ENCODE measurements around the gene NALCN. TPM values are rescaled to one million over a fixed set of nuclear protein-coding genes. Genes with fewer than 3 reads are reported as not detected.

NALCN gene
- total RNA-seq, 1 donor from 2014 or later, result 1.1 TPM

DNA sequence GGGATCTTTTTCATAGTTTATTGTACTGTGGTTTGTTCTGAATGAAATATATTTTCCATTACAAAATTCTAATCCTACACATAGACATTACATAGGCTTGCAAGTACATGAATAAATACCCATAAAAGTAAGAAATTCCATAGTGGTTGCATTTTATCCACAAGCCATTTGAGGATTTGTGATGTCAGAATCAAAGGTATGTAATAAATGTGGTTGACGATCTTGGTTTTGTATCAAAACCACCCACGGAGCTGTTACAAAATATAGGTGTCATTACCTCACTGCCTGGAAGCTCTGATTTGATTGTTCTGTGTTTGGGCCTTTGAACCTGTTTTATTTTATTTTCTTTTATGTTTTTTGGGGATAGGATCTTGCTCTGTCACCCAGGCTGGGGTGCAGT lies 125.1 kb downstream of the NALCN start:
- DNase-seq (ENCODE audit: low spot score), result no peak

DNA sequence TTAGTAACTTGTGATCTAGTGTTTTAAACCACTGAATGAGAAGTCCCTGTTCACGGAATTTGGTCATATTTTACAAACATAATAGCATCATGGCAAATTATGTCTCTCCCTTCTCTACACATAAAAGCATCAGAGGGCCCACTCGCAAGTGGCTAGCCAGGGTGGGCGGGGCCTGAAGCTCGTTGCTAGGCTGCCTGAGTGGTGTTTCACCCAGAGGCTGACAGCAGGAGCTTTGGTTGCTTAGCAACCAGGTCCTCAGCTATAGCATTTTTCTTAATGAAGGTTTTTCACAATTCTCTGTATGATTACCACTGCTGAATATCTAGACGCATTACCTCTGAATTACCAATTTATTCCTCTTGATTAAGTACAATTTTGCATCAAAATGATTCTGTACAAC lies 126.5 kb downstream of the NALCN start:
- no peak for DNase-seq (ENCODE audit: low spot score)

DNA sequence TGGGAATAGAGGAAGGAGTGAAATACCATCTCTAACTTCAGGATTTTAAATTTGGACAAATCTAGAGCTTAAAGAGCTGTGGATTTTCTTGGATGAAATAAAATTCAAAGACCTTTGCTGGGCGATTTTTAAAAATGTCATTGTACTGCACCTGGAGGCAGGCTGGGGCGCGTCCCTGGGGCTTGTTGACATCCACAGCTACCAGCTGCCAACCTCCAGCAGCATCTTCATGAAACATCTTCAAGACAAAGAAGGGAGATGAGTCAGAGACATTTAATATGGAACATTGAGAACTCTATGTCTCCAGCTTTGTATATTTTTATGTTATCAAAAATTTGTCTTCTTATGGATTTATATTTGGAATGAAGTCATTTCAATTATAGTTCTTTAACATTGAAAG lies 132.5 kb downstream of the NALCN start:
- DNase-seq (ENCODE audit: low spot score), result no peak

GRCh38 chr13:101272886-101273285 lies 143.4 kb downstream of the NALCN start:
- DNase-seq (ENCODE audit: low spot score), result no peak

- no peak for DNase-seq (ENCODE audit: low spot score)
These were observed 144.5 kb downstream of the NALCN start for GRCh38 chr13:101271681-101272245.

DNA sequence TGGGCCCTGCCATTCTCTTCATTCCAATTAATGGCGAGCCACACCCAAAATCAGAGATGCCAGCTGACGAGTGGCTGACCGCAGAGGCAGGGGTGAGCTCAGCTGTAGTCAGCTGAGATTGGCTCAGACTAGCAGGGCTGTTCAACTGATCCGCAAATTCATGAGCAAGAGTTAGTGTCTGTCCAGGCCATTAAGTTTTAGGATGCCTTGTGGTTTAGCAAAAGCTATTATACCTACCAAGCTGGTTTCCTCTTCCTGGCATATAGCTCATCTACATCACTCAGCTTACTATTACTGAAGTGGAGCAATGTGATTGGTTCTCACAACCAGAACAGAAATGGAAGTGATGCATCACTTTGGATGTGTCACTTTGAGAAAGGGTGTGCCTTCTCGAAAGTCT lies 148.7 kb downstream of the NALCN start:
- no peak for DNase-seq (ENCODE audit: low spot score)

DNA sequence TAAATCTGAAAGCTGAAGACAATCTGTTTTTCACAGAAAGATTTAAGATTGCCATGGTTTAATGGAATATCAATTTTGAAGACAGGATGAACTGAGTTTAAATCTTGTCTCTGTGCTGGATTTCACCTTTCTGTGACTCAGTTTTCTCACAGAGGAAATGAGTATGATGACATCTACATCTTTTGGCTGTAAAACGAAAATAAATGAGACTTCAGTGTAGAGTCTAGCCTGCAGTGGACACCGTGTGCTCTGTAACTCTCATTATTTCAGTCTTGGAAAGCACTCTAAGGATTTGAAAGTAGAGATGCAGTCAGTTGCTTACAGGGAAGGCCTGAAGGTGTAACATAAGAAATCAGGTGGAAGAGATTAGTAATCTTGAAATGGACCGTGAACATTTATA lies 150.4 kb downstream of the NALCN start:
- no peak for DNase-seq (ENCODE audit: low spot score)

DNA sequence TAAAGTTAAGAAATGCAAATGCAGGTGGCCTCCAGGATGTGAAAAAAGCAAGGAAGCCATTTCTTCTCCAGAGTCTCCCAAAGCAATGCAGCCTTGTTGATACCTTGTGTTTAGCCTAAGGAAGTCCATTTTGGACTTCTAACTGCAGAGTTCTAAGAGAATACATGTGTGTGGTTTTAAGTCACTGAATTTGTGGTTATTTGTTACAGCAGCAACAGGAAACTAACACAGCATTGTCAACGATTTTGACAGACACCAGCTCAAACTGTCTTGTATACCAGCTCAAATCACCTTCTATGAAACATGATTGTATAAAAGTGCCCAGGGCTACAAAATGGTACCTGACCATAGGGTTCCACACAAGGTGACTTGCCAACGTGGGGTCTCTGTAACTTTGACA lies 151.4 kb downstream of the NALCN start:
- no peak for DNase-seq (ENCODE audit: low spot score)

- DNase-seq (ENCODE audit: low spot score), result no peak
These were observed 154.0 kb downstream of the NALCN start for GRCh38 chr13:101262306-101262705.

GRCh38 chr13:101258509-101258908 lies 157.8 kb downstream of the NALCN start:
- DNase-seq (ENCODE audit: low spot score), result no peak

GRCh38 chr13:101258071-101258470 lies 158.2 kb downstream of the NALCN start:
- DNase-seq (ENCODE audit: low spot score), result no peak

DNA sequence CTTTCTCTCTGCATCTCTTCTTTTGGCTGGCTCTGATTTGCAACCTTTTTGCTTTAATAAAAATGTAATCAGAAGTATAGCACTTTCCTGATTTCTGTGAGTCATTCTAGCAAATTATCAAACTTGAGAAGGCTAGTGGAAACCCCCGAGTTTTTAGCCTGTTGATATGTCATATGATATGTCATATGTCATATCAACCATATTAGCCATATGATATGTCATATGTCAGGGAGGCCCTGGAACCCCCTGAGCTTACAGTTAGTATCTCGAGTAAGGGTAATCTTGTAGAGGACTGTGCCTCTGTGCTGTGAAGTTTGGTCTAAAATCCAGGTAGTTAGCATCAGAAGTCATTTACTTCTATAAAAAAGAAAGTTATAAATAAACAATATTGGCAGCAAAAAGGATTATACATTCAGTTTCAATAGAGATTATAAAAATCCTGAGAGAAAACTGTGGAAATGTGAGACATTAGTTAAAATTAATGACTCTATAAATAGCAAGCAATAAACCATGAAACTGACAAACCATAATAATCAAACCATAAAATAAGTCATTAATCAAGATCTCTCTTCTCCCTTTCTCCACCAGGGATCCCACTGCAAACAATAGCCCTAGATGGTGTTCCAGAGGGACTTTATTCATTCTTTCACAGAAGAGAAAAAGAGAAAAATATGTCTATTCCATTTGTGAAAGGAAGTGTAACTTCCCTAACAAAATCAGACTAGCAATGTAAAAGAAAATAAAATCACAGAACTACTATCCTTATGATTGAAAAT lies 167.4 kb downstream of the NALCN start:
- DNase-seq (ENCODE audit: low spot score), result no peak

DNA sequence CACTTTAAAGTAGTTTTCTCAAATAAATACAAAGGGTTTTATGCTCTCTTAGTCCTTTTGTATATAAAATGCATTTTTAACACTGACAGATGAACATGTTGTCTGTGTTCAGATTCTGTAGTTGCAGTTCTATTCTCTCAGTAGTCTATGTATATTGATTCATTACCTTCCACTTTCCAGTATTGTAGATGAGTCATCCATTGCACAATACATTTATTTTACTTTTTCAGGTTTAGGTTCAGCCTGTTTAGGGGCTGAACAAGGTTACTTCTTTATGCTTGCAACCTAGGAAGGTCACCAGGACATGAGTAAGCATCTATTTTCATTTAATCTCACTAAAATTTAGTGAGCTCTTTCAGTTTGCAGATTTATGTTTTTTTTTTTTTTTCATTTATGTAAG lies 173.6 kb downstream of the NALCN start:
- no peak for DNase-seq (ENCODE audit: low spot score)

DNA sequence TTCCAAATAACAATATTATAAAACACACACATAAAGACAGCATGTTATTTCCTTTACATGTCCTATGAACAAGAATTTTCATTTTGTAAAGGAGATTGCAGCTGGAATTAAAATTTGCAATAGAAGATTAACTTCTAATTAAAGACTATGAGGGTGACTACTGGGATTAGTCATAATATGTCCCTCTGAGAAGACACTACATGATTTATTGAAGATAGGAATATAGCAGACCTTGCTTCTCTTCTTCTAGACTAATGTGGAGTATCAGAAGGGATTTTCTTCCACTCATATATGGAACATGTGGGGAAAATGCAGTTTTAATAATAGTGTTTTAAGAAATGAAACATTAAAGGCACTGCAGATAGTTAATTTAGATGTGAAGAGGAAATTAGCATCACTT lies 177.8 kb downstream of the NALCN start:
- no peak for DNase-seq (ENCODE audit: low spot score)

DNA sequence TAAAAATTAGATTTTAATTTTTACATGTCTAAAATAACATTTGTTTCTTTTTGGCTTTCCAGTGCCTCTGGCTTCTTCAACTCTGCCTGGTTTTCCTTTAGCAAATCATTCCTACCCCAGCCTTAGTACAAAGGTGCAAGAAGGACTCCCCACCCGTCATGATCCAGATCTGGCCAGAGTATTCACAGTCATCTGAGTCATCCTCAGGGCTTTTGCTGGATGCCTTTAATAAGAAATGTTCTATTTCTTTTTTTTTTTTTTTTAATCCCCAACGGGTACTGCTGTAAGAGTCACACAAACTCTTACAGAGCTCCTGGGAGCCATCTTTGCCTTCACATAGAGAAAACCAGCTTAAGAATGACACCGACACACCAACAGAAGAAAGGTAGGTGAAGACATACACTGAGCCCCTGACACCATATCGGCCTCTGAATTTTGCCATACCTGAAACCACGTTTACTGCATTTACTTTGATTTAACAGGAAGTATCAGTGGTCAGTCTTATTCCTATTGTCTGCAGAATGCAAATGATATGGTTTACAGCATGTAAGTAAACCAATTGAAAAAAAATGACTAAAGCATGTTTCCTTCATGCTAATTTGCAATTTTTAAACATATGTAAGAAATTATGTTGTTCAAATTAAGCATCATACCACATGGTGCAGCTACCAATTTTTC lies 184.4 kb downstream of the NALCN start:
- DNase-seq (ENCODE audit: low spot score), result no peak

GRCh38 chr13:101230271-101230890 lies 185.9 kb downstream of the NALCN start:
- no peak for DNase-seq (ENCODE audit: low spot score)

GRCh38 chr13:101219609-101220265 lies 196.6 kb downstream of the NALCN start:
- no peak for DNase-seq (ENCODE audit: low spot score)

DNA sequence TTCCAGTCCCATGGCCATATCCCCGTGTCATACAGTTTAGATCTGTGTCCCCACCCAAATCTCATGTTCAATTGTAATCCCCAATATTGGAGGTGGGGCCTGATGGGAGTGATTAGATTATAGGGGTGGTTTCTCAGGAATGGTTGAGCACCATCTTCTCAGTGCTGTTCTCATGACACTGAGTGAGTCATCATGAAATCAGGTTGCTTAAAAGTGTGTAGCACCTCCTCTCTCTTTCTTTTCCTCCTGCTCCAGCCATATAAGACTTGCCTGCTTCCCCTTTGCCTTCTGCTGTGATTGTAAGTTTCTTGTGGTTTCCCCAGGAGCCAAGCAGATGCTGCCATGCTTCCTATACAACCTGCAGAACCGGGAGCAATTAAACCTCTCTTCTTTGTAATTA lies 197.8 kb downstream of the NALCN start:
- no peak for DNase-seq (ENCODE audit: low spot score)

DNA sequence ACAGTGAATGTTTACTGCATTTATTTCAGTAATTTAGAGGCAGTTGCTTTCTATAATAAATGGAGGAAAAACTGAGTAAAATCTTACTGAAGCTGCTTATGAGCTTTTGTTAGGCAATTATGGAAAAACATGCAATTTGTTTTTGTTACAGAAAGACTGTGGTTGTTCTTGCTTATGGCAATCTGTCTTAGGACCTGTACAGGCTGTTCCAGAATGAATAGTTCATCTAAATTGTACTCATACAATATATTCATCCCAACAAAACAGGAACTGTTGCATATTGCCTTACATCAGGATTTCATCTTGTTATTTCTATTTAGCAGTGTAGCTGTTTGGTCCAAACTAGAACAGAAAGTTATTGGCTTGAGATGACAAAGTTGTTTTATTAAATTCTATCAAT lies 199.2 kb downstream of the NALCN start:
- DNase-seq (ENCODE audit: low spot score), result no peak

GRCh38 chr13:101211261-101211660 lies 205.0 kb downstream of the NALCN start:
- no peak for DNase-seq (ENCODE audit: low spot score)

DNA sequence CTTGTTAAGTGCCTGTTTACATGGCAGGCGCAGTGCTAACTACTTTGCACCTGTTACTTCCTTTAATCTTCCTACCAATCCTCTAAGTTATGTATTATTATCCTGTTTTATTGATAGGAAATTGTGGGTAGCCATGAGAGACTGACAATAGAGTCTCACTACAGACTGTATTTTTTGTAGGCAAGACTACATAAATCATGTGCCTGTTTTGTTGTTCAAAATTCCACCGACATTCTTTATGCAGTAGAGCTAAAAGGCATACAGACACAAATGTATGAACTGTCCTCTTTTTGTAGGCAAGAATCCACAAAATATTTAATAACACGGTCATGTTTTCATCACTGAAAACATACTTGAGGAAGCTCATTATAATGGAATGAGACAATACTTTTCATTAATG lies 205.5 kb downstream of the NALCN start:
- no peak for DNase-seq (ENCODE audit: low spot score)

DNA sequence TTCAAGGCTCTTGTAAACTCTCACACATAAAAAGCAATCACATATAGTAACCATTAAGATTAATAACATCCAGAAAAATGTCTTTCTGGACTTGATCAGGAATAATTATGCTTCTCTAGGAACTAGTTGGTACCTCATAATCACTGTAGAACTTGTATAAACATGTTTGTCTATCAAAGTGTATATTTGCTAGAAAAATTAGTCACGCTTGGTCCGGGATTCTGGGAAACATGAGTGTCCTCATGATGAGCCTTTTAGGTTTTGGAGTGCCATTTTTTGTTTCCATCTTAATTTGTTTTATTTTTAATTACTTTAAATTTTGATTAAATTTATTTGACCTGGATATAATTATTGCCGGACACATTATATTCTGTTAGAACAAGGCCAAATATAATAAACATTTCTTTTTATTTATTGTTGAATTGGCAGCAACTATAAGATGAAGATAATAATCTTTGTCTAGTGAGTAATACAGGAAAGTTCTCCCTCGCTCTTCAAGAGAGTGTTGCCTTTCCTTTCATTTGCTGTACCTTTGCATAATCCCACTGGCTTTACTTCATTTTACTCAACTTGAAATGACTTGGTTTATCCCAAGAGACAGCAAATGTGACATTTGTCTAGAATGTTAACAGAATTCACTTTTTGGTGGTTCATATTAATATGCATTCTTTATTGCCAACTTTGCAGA lies 207.0 kb downstream of the NALCN start:
- no peak for DNase-seq (ENCODE audit: low spot score)
